Activated B cell treated with CpG ODN at 0.5 μM for 24 hours (primary cell): ENCODE results near the gene FFAR1. TPM values are rescaled to one million over a fixed set of nuclear protein-coding genes. Genes with fewer than 3 reads are reported as not detected.

Experiments
- ATAC-seq: fragments of 200-7000 bp; cut with Tn5 transposase; one replicate; pipeline ENCODE4 v1.10.0; 2021; ENCODE audit warnings: low read depth, mild to moderate bottlenecking, moderate library complexity
- CTCF ChIA-PET: fragments of 350-600 bp; sonication (Branson Sonifier 250); formaldehyde crosslinking; loops from one replicate; lab custom pipeline; 2021; ENCODE audit warnings: antibody characterized with exemption; lab: Charles Lee
- POLR2A ChIA-PET: fragments of 350-600 bp; sonication (Branson Sonifier 250); formaldehyde crosslinking; loops from one replicate; lab custom pipeline; 2021; ENCODE audit warnings: antibody characterized with exemption; lab: Charles Lee
- DNase-seq: peaks from one replicate; pipeline ENCODE4 v3.0.0; 2022
- H3K27ac Mint-ChIP-seq: one replicate; pipeline ENCODE4 v1.8.0; 2020; ENCODE audit warnings: mixed read lengths
- H3K27me3 Mint-ChIP-seq: one replicate; pipeline ENCODE4 v1.8.0; 2021; ENCODE audit warnings: mixed read lengths
- H3K36me3 Mint-ChIP-seq: one replicate; pipeline ENCODE4 v1.8.0; 2021; ENCODE audit warnings: low read depth, mixed read lengths
- H3K4me1 Mint-ChIP-seq: one replicate; pipeline ENCODE4 v1.8.0; 2021; ENCODE audit warnings: mixed read lengths
- H3K4me3 Mint-ChIP-seq: one replicate; pipeline ENCODE4 v1.8.0; 2020; ENCODE audit warnings: mild to moderate bottlenecking, mixed read lengths
- H3K9me3 Mint-ChIP-seq: one replicate; pipeline ENCODE4 v1.8.0; 2020; ENCODE audit warnings: mixed read lengths
- intact Hi-C: fragments of 100-400 bp; cut with micrococcal nuclease; formaldehyde crosslinking; loops from one replicate; pipeline ENCODE4 v1.15.1; 2024
- total RNA-seq: library from RNA; stranded (reverse); gene quantifications from 2 replicates; pipeline ENCODE4 v1.2.3, GENCODE V29; 2022
- TF ChIP-seq, protein P1 (sequence below): fragments of 200-600 bp; IDR thresholded peaks from one replicate; pipeline ENCODE4 v1.8.0; 2022; ENCODE audit warnings: antibody characterized with exemption, mild to moderate bottlenecking

Gene FFAR1, protein sequence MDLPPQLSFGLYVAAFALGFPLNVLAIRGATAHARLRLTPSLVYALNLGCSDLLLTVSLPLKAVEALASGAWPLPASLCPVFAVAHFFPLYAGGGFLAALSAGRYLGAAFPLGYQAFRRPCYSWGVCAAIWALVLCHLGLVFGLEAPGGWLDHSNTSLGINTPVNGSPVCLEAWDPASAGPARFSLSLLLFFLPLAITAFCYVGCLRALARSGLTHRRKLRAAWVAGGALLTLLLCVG (N-terminal part only)
- 5.1 and 6.0 TPM in 2 replicates for total RNA-seq

DNA sequence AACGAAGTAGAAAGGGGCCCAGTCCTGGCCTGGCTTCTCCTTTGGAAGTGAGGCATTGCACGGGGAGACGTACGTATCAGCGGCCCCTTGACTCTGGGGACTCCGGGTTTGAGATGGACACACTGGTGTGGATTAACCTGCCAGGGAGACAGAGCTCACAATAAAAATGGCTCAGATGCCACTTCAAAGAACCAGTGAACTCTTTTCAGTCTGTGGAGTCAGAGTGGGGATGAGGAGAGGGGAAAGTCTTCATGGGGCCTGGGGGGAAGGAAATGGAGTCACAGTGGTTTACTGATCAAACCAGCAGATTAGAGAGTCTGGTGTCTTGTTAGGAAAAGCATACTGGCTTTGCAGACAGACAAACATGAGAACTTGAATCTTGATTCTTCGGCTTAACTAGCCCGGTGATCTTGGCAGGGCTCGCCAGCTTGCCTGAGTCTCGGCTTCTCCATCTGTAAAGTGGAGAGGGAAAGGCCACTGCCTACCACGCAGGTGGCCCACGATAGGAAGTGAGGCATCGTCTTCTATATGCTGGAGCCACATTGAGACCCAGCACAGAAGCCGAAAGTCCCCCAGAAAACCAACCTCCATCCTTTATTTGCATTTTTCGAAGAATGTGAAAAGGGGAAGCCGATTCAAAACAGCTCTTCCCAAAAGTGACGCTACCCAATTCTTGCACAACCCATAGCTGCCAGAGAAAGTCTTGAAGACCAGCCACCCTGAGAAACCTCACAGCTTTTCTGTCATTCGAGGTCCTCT is at the start of gene FFAR1:
Gene FFAR1, plus strand, starts transcription at position 732 of the 759 bp plus-strand sequence. CDS start 3,650 bp downstream, outside the sequence.
- ChIA-PET CTCF (interaction anchor here (0.9 to 4.8 kb wide), 9 partner anchors 10 to 148 kb away, joined by 3 to 37 read pairs (median 5); partner anchors contain the start of genes CD22 and HAMP), POLR2A (interaction anchor here (0.6 to 11.2 kb wide), 44 partner anchors 10 to 401 kb away, joined by 3 to 645 read pairs (median 4); partner anchors contain the start of genes CD22, FXYD7, HAMP and LIN37)
- H3K36me3 Mint-ChIP-seq = peaks cover 55% of the 10 kb centered on the region
- no peaks in the 10 kb centered on the region for H3K9me3 Mint-ChIP-seq
- peak; percentile 66 for ATAC-seq
- H3K27ac Mint-ChIP-seq = peak within 1 kb of the TSS; percentile 98
- H3K4me1 Mint-ChIP-seq = peaks cover 84% of the 10 kb centered on the region
- peak; percentile 64 for DNase-seq
- intact Hi-C loops = loop anchor here (1.0 to 10.0 kb wide), 9 partner anchors 10 to 365 kb away; no protein-coding TSS in a partner anchor
- TF ChIP-seq, protein P1, sequence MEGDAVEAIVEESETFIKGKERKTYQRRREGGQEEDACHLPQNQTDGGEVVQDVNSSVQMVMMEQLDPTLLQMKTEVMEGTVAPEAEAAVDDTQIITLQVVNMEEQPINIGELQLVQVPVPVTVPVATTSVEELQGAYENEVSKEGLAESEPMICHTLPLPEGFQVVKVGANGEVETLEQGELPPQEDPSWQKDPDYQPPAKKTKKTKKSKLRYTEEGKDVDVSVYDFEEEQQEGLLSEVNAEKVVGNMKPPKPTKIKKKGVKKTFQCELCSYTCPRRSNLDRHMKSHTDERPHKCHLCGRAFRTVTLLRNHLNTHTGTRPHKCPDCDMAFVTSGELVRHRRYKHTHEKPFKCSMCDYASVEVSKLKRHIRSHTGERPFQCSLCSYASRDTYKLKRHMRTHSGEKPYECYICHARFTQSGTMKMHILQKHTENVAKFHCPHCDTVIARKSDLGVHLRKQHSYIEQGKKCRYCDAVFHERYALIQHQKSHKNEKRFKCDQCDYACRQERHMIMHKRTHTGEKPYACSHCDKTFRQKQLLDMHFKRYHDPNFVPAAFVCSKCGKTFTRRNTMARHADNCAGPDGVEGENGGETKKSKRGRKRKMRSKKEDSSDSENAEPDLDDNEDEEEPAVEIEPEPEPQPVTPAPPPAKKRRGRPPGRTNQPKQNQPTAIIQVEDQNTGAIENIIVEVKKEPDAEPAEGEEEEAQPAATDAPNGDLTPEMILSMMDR = no peak
- peaks cover 2% of the 10 kb centered on the region for H3K27me3 Mint-ChIP-seq
- H3K4me3 Mint-ChIP-seq = peak within 1 kb of the TSS; percentile 74

DNA sequence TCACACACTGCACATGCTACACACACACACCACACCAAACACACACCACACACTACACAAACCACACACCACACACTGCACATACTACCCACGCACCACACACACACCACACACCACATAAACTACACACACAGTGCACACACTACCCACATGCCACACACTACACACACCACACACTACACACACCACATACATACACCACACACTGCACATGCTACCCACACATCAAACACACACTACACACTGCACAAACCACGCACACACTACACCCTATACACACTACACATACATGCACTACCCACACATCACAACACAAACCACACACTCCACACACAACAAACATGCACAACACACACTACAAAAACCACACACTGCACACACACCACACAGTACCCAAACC is 49.8 kb upstream of the FFAR1 start:
- Mint-ChIP-seq H3K27me3 (no peaks in the 10 kb centered on the region), H3K4me1 (peaks cover 10% of the 10 kb centered on the region), H3K36me3 (no peaks in the 10 kb centered on the region), H3K27ac (no peak overlapping the region), H3K4me3 (no peak overlapping the region), H3K9me3 (no peaks in the 10 kb centered on the region)
- TF ChIP-seq, protein P1 = no peak
- ChIA-PET POLR2A (no interaction called here), CTCF (no interaction called here)
- ATAC-seq (no peak), DNase-seq (no peak)
- intact Hi-C loops = loop anchor here (5.0 kb wide), 1 partner anchor 34 kb away; no protein-coding TSS in a partner anchor

DNA sequence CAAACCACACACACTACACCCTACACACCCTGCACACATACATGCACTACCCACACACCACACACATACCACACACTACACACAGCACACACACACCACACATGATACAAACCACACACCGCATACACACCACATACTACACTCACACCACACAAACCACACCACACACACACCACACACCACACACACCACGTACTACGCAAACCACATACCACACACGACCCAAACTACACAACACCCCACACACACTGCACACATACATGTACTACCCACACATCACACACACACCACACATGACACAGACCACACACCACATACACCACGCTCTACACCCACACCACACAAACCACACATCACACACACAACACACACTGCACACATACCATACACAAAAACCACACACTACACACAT is 49.1 kb upstream of the FFAR1 start:
- no peak overlapping the region for H3K4me3 Mint-ChIP-seq
- no peaks in the 10 kb centered on the region for H3K9me3 Mint-ChIP-seq
- TF ChIP-seq, protein P1 = no peak
- ATAC-seq = no peak
- DNase-seq = no peak
- no peaks in the 10 kb centered on the region for H3K27me3 Mint-ChIP-seq
- CTCF ChIA-PET = no interaction called here
- intact Hi-C loops = loop anchor here (5.0 kb wide), 1 partner anchor 34 kb away; no protein-coding TSS in a partner anchor
- H3K27ac Mint-ChIP-seq = no peak overlapping the region
- H3K36me3 Mint-ChIP-seq = no peaks in the 10 kb centered on the region
- peaks cover 9% of the 10 kb centered on the region for H3K4me1 Mint-ChIP-seq
- POLR2A ChIA-PET = no interaction called here

DNA sequence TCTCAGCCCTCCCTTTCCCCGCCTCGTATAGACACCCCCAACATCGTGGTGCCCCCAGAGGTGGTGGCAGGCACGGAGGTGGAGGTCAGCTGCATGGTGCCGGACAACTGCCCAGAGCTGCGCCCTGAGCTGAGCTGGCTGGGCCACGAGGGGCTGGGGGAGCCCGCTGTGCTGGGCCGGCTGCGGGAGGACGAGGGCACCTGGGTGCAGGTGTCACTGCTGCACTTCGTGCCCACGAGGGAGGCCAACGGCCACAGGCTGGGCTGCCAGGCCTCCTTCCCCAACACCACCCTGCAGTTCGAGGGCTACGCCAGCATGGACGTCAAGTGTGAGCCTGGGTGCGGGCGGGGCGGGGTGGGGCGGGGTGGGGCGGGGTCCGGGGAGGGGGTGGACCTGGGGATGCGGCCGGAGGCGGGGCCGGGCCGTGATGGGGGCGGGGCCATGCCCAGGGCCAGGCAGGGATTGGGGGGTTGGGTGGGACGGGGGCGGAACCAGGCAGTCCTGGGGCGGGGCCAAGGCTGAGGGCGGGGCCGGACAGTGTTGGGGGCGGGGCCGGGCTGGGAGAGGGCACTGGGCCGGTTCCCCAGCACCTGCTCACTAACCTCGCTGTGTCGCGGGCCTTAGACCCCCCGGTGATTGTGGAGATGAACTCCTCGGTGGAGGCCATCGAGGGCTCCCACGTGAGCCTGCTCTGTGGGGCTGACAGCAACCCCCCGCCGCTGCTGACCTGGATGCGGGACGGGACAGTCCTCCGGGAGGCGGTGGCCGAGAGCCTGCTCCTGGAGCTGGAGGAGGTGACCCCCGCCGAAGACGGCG is 48.0 kb upstream of the FFAR1 start:
- no peak overlapping the region for H3K27ac Mint-ChIP-seq
- no peaks in the 10 kb centered on the region for H3K36me3 Mint-ChIP-seq
- no peak overlapping the region for H3K4me3 Mint-ChIP-seq
- no peak for DNase-seq
- CTCF ChIA-PET = no interaction called here
- POLR2A ChIA-PET = no interaction called here
- no peaks in the 10 kb centered on the region for H3K9me3 Mint-ChIP-seq
- TF ChIP-seq, protein P1 = no peak
- peaks cover 14% of the 10 kb centered on the region for H3K4me1 Mint-ChIP-seq
- no peak for ATAC-seq
- intact Hi-C loops = loop anchor here (5.0 kb wide), 1 partner anchor 33 kb away; no protein-coding TSS in a partner anchor
- no peaks in the 10 kb centered on the region for H3K27me3 Mint-ChIP-seq
